Measurements from ENCODE around the gene STING1.
A peak's percentile ranks its signal among the peaks of the same experiment; 100 is the strongest.
"Not testable (repeated sequence)": the region's sequence is repeated elsewhere in the genome, so short reads cannot be mapped to it uniquely, and the experiment has no call there.

Gene STING1

GRCh38 chr5:139501381-139501780 is 18.8 kb upstream of the STING1 start:
- DNase-seq: peak; percentile 38 to 42

DNA sequence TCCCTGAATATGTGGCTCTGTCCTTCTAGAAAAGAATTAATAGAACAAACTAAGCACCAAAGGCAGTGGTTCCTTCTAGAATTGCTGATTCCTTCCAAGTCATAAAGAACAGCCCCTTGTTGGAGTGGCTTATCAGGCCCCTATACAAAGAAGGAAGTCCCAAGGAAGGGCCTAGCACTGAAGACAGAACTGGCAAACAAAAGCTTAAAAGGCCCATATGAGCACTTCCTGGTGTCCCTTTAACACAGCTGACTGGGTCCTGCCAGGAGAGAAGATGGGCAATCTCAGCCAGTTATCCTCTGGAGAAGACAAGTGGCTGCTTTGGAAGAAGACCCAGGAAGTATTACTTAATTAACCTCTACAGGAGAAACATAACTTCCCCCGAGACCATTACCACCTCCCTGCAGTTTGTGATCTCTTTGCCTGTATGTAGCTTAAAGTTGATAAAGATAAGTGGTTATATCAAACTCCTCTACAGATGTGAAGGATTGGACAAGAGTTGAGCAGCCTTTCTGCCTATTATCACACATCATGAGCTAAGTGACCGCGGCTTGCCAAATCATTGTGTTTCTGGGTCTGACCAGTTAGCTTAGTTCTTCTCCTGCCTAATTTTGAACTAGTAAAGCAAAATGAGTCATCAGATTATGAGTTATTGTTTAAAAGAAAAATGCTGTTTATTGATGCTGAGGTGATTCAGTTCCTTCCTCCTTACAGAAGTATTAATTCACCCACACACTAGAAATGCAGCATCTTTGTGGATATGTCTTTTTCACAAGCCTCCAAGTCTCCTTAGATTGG is 13.3 kb upstream of the STING1 start:
- DNase-seq: peak; percentile 37 to 45

DNA sequence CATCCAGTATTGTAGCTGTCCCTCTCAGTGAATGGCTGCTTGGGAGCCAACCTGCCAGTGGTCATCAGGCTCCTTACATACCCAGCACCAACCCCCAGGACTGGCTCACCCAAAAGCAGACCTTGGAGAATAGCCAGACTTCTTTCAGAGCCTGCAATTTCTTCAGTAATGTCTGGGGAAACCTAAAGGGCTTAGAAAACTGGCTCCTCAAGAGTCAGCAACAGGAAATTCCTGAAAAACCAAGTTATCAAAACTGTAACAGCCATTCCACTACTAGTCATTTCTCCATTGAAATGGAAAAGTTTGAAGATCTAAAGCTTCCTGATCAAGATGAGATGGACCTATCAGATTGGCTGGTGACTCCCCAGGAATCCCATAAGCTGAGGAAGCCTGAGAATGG is 12.3 kb upstream of the STING1 start:
- no peak for DNase-seq

DNA sequence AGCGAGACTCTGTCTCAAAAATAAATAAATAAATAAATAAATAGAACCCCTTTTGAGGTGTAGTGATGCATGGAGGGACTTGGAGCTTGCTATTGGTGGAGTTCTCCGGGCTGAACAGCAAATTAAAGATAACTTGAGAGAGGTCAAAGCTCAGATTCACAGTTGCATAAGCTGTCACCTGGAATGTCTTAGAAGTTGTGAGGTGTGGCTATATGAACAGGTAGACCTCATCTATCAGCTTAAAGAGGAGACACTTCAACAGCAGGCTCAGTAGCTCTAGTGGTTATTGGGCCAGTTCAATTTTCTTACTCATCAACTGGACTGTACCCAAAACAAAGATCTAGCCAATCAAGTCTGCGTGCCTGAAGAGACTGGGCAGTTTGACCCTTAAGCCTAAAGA is 11.7 kb upstream of the STING1 start:
- no peak for DNase-seq

GRCh38 chr5:139492700-139493192 is 10.2 kb upstream of the STING1 start:
- DNase-seq: no peak

GRCh38 chr5:139488260-139488659 is 5.7 kb upstream of the STING1 start:
- peak; percentile 72 to 75 for DNase-seq

DNA sequence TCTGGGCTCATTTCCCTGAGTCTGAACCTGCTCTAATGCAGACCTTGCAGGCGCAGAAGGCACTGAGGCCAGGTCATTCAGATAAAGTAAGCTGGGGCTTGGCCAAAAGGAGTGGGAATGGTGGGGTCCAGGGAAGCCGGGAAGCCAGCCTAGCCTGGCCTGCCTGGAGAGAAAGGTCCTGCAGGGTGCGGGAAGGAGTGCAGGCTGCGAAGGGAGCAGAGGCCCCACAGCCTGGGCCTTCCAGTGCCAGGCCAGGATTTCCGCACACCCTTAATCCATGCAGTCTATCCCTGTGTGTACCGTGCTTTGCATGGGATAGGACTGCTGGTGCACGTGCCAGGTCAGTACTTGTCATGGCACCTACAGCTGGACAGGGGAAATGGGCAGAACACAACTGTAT is 3.6 kb upstream of the STING1 start:
- no peak for DNase-seq

GRCh38 chr5:139482890-139483208 is 291 bp upstream of the STING1 start:
- DNase-seq: not testable (repeated sequence)

DNA sequence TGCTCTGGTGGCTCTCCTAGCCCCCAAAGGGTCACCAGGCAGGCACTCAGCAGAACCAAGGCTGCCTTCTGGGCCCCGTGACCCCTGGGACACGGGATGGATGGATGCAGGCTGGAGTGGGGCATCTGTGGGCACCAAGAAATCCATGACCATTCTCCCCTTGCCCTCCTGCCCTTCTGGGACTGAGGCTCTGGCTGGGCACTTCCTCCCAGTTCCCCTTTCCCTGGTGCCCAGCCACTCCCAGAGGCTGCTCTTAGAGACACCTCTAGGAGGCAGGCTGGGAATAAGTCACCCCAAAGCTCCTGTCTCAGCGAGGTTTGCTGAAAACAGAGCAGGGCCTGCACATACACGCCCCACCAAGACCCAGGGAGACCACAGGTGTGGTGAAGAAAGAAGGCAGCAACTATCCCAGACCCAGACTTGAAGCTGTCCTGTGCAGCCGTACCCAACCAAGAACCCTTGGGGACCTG is 943 bp downstream of the STING1 start:
- DNase-seq: peak; percentile 53 to 59

- DNase-seq: no peak
Measured at GRCh38 chr5:139481122-139481533, 1.4 kb downstream of the STING1 start.

- DNase-seq: not testable (repeated sequence)
Measured at GRCh38 chr5:139479729-139480128, 2.8 kb downstream of the STING1 start.

GRCh38 chr5:139478657-139479423 is 3.7 kb downstream of the STING1 start:
- DNase-seq: not testable (repeated sequence)

GRCh38 chr5:139475865-139476617 is 6.5 kb downstream of the STING1 start:
- DNase-seq: no peak

DNA sequence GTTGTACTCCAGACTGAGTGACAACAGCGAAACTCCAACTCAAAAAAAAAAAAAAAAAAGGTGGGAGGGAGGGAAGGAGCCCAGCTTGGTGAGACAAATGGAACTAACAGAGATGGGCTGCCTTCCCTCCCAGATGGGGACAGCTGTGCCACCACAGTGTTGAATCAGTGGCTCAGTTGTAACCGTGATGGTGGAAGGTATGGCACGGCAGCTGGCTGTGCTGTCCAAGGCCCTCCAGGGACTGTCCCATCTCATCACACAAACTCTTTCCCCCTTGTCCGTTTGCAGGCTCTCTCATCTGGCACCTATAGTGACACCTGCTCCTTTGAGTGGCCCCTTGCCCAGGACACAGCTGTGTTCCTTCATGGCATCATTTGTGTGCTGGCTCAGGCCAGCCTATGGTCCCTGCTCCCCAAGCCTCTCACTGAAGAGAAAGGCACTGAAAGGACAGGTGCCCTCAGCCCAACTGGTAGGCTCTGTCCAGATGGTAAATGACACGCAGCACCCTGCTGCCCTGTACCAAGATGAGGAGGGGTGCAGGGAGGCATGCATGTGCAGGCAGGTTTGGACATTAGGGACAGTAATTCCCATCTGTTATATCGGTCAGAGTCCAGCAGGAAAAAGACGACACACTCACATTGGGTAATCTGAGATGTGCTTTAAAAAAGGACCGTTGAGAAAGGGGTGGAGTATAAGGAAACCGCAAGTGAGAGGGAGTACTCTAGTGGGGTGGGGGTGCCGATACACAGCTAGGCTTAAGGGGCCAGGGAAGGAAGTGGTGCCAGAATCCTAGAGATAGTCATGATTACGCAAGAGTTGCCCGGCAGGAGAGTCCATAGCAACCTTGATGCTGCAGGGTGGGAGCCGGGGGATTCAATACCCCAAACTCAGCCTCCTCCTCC is 7.4 kb downstream of the STING1 start:
- DNase-seq: peak; percentile 33 to 39

DNA sequence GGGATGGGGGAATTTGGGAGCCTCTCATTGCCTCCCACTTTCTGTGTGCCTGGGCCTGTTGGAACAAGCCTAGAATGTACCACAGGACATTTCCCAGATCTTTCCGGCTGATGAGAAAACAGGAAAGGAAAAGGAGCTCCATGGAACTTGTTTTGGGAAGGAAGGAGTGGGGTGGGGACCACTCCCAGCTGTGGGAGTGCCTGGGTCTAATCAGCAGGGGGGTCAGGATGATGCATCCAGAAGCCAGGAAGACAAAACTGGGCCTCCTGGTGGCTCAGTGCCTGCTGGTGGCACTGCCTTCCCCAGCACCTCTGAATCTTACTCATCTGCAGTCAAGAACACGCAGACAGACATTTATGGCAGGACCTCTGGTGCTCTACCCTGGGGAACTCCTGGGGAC is 9.0 kb downstream of the STING1 start:
- no peak for DNase-seq

DNA sequence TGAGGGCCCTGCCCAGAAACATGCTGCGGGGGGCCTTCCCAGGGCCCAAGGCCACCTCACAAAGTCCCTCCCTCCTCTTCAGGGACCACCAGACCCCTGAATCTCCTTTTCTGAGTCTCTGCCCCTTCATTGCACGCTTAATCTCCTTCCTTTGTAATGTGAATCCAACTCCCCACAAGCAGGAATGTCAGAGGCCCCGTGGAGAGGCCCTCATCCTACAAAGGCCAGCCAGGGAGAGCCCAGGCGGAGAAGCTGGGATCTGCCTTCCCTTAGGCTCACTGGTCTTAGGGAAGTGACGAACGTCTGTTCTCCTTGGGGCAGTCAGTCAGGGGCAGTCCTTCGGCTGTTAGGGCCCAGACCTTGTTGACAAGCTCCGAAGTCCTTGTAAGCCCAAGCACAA is 9.5 kb downstream of the STING1 start:
- DNase-seq: no peak

- DNase-seq: no peak
Measured at GRCh38 chr5:139472386-139473030, 10.1 kb downstream of the STING1 start.

- no peak for DNase-seq
Measured at GRCh38 chr5:139470821-139471300, 11.7 kb downstream of the STING1 start, which contains the start of gene SMIM33. SMIM33 (plus strand) TSS chr5:139471004; CDS start chr5:139471122, 118 bp downstream.

- DNase-seq: peak; percentile 85 to 98
Measured at GRCh38 chr5:139468421-139468931, 14.1 kb downstream of the STING1 start.

DNA sequence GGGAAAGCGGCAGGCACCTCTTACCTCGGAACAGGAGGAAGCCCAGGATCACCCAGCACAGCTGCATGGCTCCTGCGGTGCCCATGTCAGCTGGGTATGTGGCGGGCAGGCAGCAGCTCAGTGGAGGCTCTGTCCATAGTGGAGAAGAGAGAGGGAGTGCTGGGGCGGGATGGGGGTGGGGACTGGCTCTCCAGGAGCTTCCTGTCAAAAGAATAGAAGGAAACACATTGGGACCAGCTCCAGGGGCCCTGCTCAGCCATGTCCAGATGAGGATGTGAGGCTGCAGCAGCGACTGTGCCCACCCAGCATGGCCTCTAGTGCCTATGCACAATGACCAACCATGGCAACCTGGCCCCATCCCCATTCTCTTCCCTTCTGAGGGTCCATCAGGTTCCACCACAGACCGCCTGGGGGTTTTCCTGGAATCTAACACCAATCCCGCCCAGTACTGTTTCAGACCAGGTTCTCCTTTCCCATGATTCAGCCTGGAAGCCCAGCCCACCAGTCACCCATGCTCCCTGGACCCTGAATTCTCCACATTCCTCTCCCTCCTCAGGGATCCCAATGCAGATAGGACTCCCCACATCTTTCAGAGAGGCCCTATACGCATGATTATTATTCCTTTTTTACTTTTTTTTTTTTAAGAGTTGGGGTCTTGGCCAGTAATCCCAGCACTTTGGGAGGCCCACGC is 19.8 kb downstream of the STING1 start, which contains the start of gene ECSCR:
Gene ECSCR, minus strand, starts transcription at position 158 of the 691 bp plus-strand sequence. Its CDS starts 73 bp downstream, at position 85.
- no peak for DNase-seq

Data from inflammatory macrophage treated with lipopolysaccharide for 1 hour (primary cell).